Endothelial cell of hepatic sinusoid (primary cell): ENCODE results near the gene MKNK2.
"Not testable (repeated sequence)": the region's sequence is repeated elsewhere in the genome, so short reads cannot be mapped to it uniquely, and the experiment has no call there.

Source experiments
- in situ Hi-C: cut with HindIII; loops from 2 replicates; pipeline ENCODE4 v1.10.0; 2017; ENCODE audit warnings: low sequenced_read_pairs

The MKNK2 gene

DNA sequence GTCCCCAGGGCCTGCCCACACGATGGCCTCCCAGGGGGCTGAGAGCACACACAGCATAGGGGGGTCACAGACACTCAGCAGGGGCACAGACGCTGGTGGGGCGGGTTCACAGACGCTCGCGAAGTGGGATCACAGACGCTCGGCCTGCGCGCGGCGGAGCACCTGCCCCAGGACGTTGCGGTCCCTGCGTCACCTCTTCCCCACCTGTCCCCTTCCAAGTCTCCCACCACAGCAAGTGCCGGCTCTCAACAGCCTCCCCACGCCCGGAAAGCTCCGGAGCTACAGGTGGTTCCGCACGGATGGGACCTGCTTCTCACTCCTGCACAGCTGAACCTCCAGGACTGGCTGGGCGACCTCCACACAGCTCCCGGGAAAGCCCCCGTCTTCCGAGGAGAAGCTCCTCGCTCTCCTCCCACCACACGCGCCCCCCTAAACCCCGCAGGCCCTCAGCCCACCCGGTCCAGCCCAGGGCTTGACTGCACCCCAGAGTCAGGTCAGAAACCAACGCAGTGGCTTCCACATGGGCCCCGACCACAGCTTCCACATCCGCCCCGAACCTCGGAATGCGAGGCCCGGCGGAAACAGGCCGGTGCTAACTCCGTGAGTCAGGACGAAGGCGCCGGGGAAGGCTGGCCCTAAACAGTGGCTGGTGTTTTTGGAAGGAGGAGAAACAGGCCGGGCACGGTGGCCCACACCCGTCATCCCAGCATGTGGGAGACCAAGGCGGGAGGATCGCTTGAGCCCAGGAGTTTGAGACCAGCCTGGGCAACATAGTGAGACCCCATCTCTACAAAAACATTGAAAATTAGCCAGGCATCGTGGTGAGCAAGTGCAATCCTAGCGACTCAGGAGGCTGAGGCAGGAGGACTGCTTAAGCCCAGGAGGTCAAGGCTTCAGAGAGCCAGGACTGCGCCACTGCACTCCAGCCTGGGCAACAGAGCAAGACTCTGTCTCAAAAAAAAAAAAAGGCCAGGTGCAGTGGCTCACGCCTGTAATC, 52.0 kb downstream of the MKNK2 start:
- in situ Hi-C loops = loop anchor here (10.0 kb wide), 2 partner anchors 226 to 316 kb away; no protein-coding TSS in a partner anchor

DNA sequence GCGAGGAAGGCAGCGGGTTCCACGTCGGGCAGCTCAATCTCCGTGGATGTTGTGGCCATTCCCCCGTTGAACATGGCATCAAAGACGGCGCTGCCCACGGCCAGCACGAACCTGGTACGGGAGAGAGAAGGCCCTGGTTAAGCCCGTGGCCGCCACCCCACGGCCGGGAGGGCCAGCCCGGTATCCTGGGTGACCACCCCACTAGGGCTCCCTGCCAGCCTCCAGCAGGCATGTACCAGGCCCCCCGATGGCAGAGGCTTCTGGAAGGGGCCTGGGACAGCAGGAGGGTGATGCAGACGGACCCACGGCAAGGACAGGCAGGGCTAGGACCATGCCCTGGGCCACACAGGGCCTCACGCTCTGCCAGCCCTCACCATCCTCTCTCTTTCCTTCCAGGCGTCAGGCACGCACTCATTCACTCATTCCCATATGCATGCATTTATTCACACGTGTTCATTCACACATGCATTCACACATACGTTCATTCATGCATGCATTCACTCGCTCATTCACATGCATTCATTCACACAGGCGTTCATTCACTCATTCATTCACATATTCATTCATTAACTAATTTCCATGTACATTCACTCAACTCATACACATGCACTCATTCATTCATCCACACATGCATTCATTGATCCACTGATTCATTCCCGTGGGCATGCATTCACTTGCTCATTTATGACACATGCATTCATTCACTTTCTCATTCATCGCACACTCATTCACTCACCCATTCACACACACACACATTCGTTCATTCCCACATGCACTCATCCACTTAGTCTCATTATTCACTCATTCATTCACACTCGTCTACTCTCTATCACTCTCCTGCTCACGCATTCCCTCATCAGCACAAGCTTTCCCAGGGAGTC, 53.5 kb downstream of the MKNK2 start:
- in situ Hi-C loops = loop anchor here (10.0 kb wide), 2 partner anchors 227 to 317 kb away; no protein-coding TSS in a partner anchor

DNA sequence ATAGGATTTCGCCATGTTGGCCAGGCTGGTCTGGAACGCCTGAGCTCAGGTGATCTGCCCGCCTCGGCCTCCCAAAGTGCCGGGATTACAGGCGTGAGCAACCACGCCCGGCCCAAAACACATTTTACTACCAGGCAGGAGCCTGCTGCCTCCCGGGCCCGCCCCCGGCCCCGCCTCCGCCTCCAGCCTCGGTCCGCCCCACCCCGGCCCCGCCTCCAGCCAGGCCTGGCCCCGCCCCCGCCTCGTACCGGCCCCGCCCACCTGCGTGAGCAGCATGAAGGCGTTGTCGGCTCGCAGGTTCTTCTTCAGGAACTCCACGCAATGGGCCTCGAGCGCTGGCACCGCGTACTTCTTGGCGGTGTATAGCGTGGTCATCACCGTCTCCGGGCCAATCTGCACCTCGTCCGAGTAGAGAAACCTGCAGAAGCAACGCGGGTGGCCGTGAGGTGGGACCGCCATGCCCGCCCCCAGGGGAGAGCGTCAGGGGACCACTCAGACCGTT, 58.2 kb downstream of the MKNK2 start:
- in situ Hi-C loops = loop anchor here (5.0 to 10.0 kb wide), 5 partner anchors 56 to 322 kb away; no protein-coding TSS in a partner anchor

DNA sequence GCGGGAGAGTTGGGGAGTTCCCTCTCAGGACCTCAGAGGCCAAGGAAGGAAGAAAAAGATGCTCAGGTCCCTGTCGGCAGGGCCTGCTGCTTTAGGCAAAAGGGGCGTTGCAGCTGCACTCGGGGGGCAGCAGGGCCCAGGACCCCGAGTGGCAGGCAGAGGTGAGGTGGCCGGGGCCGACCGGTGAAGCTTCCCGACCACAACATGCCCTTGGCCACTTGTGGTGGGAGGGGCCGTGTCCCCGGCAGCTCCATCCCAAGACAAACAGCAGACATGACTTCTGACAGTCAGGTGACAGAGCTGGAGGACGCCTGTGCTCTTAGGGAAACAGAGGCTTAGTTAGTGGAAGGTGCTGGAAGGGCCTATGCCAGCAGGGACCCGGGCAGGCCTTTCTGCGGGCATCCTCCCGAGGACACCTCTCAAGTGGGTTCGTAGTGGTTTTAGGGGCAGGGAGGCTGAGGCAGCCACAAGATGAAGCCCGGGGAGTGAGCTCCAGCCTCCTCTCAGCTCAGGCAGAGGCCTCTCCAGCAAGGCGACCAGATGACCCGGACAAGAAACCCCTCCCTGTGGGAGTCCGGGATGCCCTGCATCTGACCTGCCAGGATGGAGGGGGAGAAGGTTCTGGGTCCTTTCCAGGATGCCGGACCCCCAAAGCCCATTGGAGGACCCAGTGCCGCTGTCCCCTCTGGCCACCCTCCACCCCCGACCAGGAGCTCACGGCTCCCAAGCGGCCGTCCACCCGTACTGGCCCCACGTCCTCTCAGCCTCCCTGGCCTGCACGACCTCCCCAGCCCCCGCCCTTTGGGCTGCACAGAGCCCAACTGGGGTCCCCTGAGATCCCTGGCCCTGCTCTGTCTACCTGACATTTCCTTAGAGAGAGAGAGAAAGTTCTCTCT, 59.8 kb downstream of the MKNK2 start:
- in situ Hi-C loops = loop anchor here (5.0 to 10.0 kb wide), 5 partner anchors 54 to 324 kb away; no protein-coding TSS in a partner anchor

- in situ Hi-C loops = loop anchor here (5.0 to 10.0 kb wide), 5 partner anchors 53 to 324 kb away; no protein-coding TSS in a partner anchor
Measured at GRCh38 chr19:1990230-1991017, 60.6 kb downstream of the MKNK2 start.

DNA sequence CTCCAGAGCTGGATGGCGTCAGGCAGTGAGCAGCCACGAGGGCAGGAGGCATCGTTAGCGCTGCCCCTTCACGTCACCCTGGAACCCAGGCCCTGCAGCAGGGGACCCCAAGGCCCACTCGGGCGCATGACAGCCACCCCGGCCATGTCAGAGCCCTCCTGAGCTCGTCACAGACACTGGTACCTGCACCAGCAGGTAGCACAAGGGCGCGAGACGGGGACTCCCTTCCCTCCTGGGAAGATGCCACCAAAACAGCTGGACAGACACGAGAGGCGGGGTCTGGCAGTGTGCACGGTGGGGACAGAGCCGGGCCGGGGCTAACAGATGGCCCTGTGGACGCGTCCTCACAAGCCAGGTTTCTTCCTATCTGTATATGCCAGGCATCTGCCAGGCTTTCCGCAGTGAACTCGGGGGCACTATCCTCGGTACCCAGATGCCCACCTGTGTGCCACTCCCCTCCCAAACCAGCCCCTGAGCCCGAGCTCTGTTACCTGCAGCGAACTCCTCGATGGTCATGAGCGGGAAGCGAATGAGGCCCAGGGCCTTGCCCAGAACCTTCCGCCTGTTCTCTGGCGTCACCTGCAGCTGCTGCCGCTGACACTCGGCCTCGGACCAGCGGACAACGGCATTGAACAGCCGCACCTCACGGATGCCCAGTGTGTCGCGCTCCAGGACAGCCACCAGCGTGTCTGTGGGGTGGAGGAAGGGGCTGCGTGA, 61.4 kb downstream of the MKNK2 start:
- in situ Hi-C loops = loop anchor here (5.0 to 10.0 kb wide), 5 partner anchors 52 to 325 kb away; no protein-coding TSS in a partner anchor

GRCh38 chr19:1988464-1988863, 62.6 kb downstream of the MKNK2 start:
- in situ Hi-C loops = not testable (repeated sequence)
